ENCODE measurements around the gene ATAD2B. TPM values are rescaled to one million over a fixed set of nuclear protein-coding genes. Genes with fewer than 3 reads are reported as not detected.

ATAD2B gene
- total and polyA plus RNA-seq, 4 donors, result 2.3 to 16.2 (median 11.5) TPM

GRCh38 chr2:23947350-23947749, 20.4 kb upstream of the ATAD2B start:
- no peak for DNase-seq (ENCODE audit: low spot score)
- no peak for TF ChIP-seq JUND (IDR thresholded peaks at IDR 0.05)
- TF ChIP-seq FOXA1 (IDR thresholded peaks at IDR 0.05), result no peak
- no peak for TF ChIP-seq MAX (IDR thresholded peaks at IDR 0.05)
- no peak for TF ChIP-seq TAF1 (conservative IDR thresholded peaks at IDR 0.05)
- TF ChIP-seq FOXA2 (IDR thresholded peaks at IDR 0.05), result no peak
- TF ChIP-seq NR2F2 (IDR thresholded peaks at IDR 0.05), result no peak
- TF ChIP-seq RAD21 (IDR thresholded peaks at IDR 0.05), result no peak
- no peak for TF ChIP-seq ATF3 (IDR thresholded peaks at IDR 0.05)
- TF ChIP-seq CTCF (IDR thresholded peaks at IDR 0.05; ENCODE audit: low read depth, low read length, missing input control), result no peak
- no peak for TF ChIP-seq HNF4G (IDR thresholded peaks at IDR 0.05)
- no peak for TF ChIP-seq ZBTB33 (IDR thresholded peaks at IDR 0.05)
- TF ChIP-seq EGR1 (IDR thresholded peaks at IDR 0.05; ENCODE audit: low read depth in 2 of 2), result no peak
- no peak for TF ChIP-seq HNF4A (conservative IDR thresholded peaks at IDR 0.05)
- TF ChIP-seq RXRA (IDR thresholded peaks at IDR 0.05), result no peak
- TF ChIP-seq YY1 (IDR thresholded peaks at IDR 0.05), result no peak
- no peak for TF ChIP-seq GABPA (IDR thresholded peaks at IDR 0.05 in 1 of 2, conservative IDR thresholded peaks at IDR 0.05 in 1 of 2)
- no peak overlapping the region for H3K27ac ChIP-seq (ENCODE audit: low read depth in 1 of 2, low read length in 2 of 2)
- no peaks in the 10 kb centered on the region for H3K36me3 ChIP-seq (ENCODE audit: control insufficient read depth in 4 of 4, insufficient read depth in 3 of 4, low read depth in 1 of 4, low read length in 3 of 4)
- WGBS, result 94% methylated on average over 2 of the region's 2 CpGs
- no peaks in the 10 kb centered on the region for H3K27me3 ChIP-seq (ENCODE audit: control insufficient read depth in 4 of 4, insufficient read depth in 4 of 4, low read length in 3 of 4)
- no peak overlapping the region for H3K4me3 ChIP-seq (ENCODE audit: low read depth in 1 of 3, low read length in 3 of 3)
- H3K9ac ChIP-seq (ENCODE audit: low read depth in 1 of 2, low read length in 2 of 2), result no peak overlapping the region
- H3K9me3 ChIP-seq (ENCODE audit: control insufficient read depth in 4 of 4, low read length in 3 of 4), result no peaks in the 10 kb centered on the region
- peaks cover 2 to 8% (median 5%) of the 10 kb centered on the region in 4 donors for H3K4me1 ChIP-seq (ENCODE audit: control insufficient read depth in 4 of 4, insufficient read depth in 4 of 4, low read length in 3 of 4)

- TF ChIP-seq ATF3 (IDR thresholded peaks at IDR 0.05) (no peak), HNF4A (conservative IDR thresholded peaks at IDR 0.05) (no peak), NR2F2 (IDR thresholded peaks at IDR 0.05) (no peak), JUND (IDR thresholded peaks at IDR 0.05) (no peak), RAD21 (IDR thresholded peaks at IDR 0.05) (no peak), REST (IDR thresholded peaks at IDR 0.05) (no peak), FOXA1 (IDR thresholded peaks at IDR 0.05) (no peak), FOXA2 (IDR thresholded peaks at IDR 0.05) (no peak), CTCF (IDR thresholded peaks at IDR 0.05; ENCODE audit: low read depth, low read length, missing input control) (no peak), YY1 (IDR thresholded peaks at IDR 0.05) (no peak), ZBTB33 (IDR thresholded peaks at IDR 0.05) (no peak), EGR1 (IDR thresholded peaks at IDR 0.05; ENCODE audit: low read depth in 2 of 2) (no peak), SP1 (IDR thresholded peaks at IDR 0.05) (no peak), MAX (IDR thresholded peaks at IDR 0.05) (no peak), TAF1 (conservative IDR thresholded peaks at IDR 0.05) (no peak), HNF4G (IDR thresholded peaks at IDR 0.05) (no peak)
- H3K4me1 ChIP-seq (ENCODE audit: control insufficient read depth in 4 of 4, insufficient read depth in 4 of 4, low read length in 3 of 4), result peaks cover 6 to 18% (median 12%) of the 10 kb centered on the region in 4 donors
- H3K4me3 ChIP-seq (ENCODE audit: low read depth in 1 of 3, low read length in 3 of 3), result no peak overlapping the region
- H3K27ac ChIP-seq (ENCODE audit: low read depth in 1 of 2, low read length in 2 of 2), result no peak overlapping the region
- no peak for DNase-seq (ENCODE audit: low spot score)
- no peaks in the 10 kb centered on the region for H3K36me3 ChIP-seq (ENCODE audit: control insufficient read depth in 4 of 4, insufficient read depth in 3 of 4, low read depth in 1 of 4, low read length in 3 of 4)
- no peaks in the 10 kb centered on the region for H3K27me3 ChIP-seq (ENCODE audit: control insufficient read depth in 4 of 4, insufficient read depth in 4 of 4, low read length in 3 of 4)
- H3K9ac ChIP-seq (ENCODE audit: low read depth in 1 of 2, low read length in 2 of 2), result no peak overlapping the region
- no peaks in the 10 kb centered on the region for H3K9me3 ChIP-seq (ENCODE audit: control insufficient read depth in 4 of 4, low read length in 3 of 4)
Measured at GRCh38 chr2:23944976-23945375, 18.1 kb upstream of the ATAD2B start.
